H1 (cell line): ENCODE measurements around the gene SERPINA12. TPM values are rescaled to one million over a fixed set of nuclear protein-coding genes. Genes with fewer than 3 reads are reported as not detected.

ENCODE experiments used
- CTCF ChIA-PET: fragments of 300-600 bp; sonication (Branson Sonifier 250); formaldehyde crosslinking; loops from one replicate; lab custom pipeline; 2021; ENCODE audit not compliant: partially characterized antibody; lab: Charles Lee
- POLR2A ChIA-PET: fragments of 300-600 bp; sonication (Branson Sonifier 250); formaldehyde crosslinking; loops from one replicate; lab custom pipeline; 2021; ENCODE audit warnings: inconsistent platforms; ENCODE audit not compliant: partially characterized antibody; lab: Charles Lee
- DNase-seq, 2 experiments: peaks; one replicate each; pipeline versions ENCODE4 v3.0.0 to v3.0.0-alpha.2; 2010 to 2022; ENCODE audit warnings: low spot score in 2 of 2, low read depth in 1 of 2, mixed read lengths in 1 of 2
- FAIRE-seq: peaks from 2 replicates; lab custom pipeline; 2011; peaks lifted over from hg19 to GRCh38; lab: Jason Lieb, UNC
- H2AFZ ChIP-seq: 2 replicates; pipeline ENCODE4 v1.8.1; 2012; ENCODE audit warnings: low read length, inconsistent platforms
- H2AK5ac ChIP-seq: 2 replicates; pipeline ENCODE4 v1.6.1; 2013; ENCODE audit warnings: low read depth, low read length
- H2BK120ac ChIP-seq: replicated peaks from 2 replicates; pipeline ENCODE3; 2013; ENCODE audit warnings: low read depth, low read length, inconsistent platforms
- H2BK12ac ChIP-seq: 2 replicates; pipeline ENCODE4 v1.6.1; 2013; ENCODE audit warnings: low read depth, low read length
- H2BK15ac ChIP-seq: 2 replicates; pipeline ENCODE4 v1.6.1; 2013; ENCODE audit warnings: low read length
- H2BK20ac ChIP-seq: 2 replicates; pipeline ENCODE4 v1.6.1; 2013; ENCODE audit warnings: low read length
- H2BK5ac ChIP-seq: 2 replicates; pipeline ENCODE4 v1.6.1; 2013; ENCODE audit warnings: low read depth, low read length
- H3K14ac ChIP-seq: 2 replicates; pipeline ENCODE4 v1.6.1; 2013; ENCODE audit warnings: inconsistent platforms; ENCODE audit not compliant: insufficient read length
- H3K18ac ChIP-seq: 2 replicates; pipeline ENCODE4 v1.6.1; 2013; ENCODE audit warnings: low read length; ENCODE audit errors: extremely low read depth
- H3K23ac ChIP-seq: 2 replicates; pipeline ENCODE4 v1.6.1; 2013; ENCODE audit warnings: inconsistent platforms; ENCODE audit not compliant: insufficient read length
- H3K23me2 ChIP-seq: 2 replicates; pipeline ENCODE4 v1.6.1; 2013; ENCODE audit warnings: low read depth, low read length
- H3K27ac ChIP-seq: 2 replicates; pipeline ENCODE4 v1.6.1; 2011; ENCODE audit warnings: low read depth, low read length, inconsistent platforms
- H3K27me3 ChIP-seq, 4 experiments: replicated peaks in 1 of 4; 1 replicate in 1 of 4; 2 replicates in 3 of 4; pipeline versions ENCODE4 v1.6.1 to v1.8.1; 2011 to 2013; ENCODE audit warnings: low read length in 3 of 4, mild to moderate bottlenecking in 3 of 4, inconsistent platforms in 2 of 4, mixed read lengths in 2 of 4, moderate library complexity in 1 of 4; ENCODE audit not compliant: control insufficient read depth in 3 of 4, insufficient read depth in 3 of 4; ENCODE audit errors: extremely low read depth in 1 of 4
- H3K36me3 ChIP-seq, 4 experiments: 2 replicates each; pipeline versions ENCODE4 v1.6.1 to v1.8.1; 2011 to 2013; ENCODE audit warnings: mild to moderate bottlenecking in 4 of 4, low read length in 3 of 4, moderate library complexity in 2 of 4, control low read depth in 1 of 4, inconsistent platforms in 1 of 4; ENCODE audit not compliant: insufficient read depth in 4 of 4, control insufficient read depth in 2 of 4
- H3K4ac ChIP-seq: replicated peaks from 2 replicates; pipeline ENCODE3; 2013; ENCODE audit warnings: low read length, low read depth, mixed read lengths, inconsistent platforms; ENCODE audit not compliant: insufficient read length
- H3K4me1 ChIP-seq, 4 experiments: replicated peaks in 1 of 4; 1 replicate in 1 of 4; 2 replicates in 3 of 4; pipeline versions ENCODE4 v1.6.1 to v1.8.1; 2011 to 2013; ENCODE audit warnings: low read length in 3 of 4, inconsistent platforms in 2 of 4, mixed read lengths in 1 of 4; ENCODE audit not compliant: insufficient read depth in 4 of 4, control insufficient read depth in 3 of 4
- H3K4me2 ChIP-seq, 2 experiments: 2 replicates each; pipeline versions ENCODE4 v1.6.1 to v1.8.1; 2011 to 2013; ENCODE audit warnings: low read depth in 2 of 2, low read length in 2 of 2, control low read depth in 1 of 2, inconsistent platforms in 1 of 2, mild to moderate bottlenecking in 1 of 2; ENCODE audit not compliant: insufficient read depth in 1 of 2
- H3K4me3 ChIP-seq, 4 experiments: fragments of 200-600, 300-600 bp in 1 of 4; sonication (generic), shearing (Covaris generic), sonication (Bioruptor Twin) in 1 of 4; 2 replicates each; pipeline versions ENCODE4 v1.5.1 to v1.8.1; 2011 to 2016; ENCODE audit warnings: low read length in 4 of 4, low read depth in 3 of 4, control low read depth in 2 of 4, inconsistent platforms in 2 of 4, mild to moderate bottlenecking in 2 of 4, mixed read lengths in 1 of 4, moderate library complexity in 1 of 4; ENCODE audit not compliant: insufficient read depth in 2 of 4; ENCODE audit errors: extremely low read depth in 1 of 4
- H3K56ac ChIP-seq: replicated peaks from 2 replicates; pipeline ENCODE3; 2013; ENCODE audit warnings: low read depth, mild to moderate bottlenecking, mixed read lengths, low read length, inconsistent platforms; ENCODE audit not compliant: insufficient read length
- H3K79me1 ChIP-seq: 2 replicates; pipeline ENCODE4 v1.6.1; 2013; ENCODE audit warnings: low read depth, low read length, control low read depth
- H3K79me2 ChIP-seq, 2 experiments: 2 replicates each; pipeline versions ENCODE4 v1.6.1 to v1.8.1; 2012 to 2013; ENCODE audit warnings: low read length in 2 of 2, mild to moderate bottlenecking in 2 of 2, inconsistent platforms in 1 of 2; ENCODE audit not compliant: insufficient read depth in 2 of 2, control insufficient read depth in 1 of 2
- H3K9ac ChIP-seq, 4 experiments: replicated peaks in 1 of 4; 1 replicate in 1 of 4; 2 replicates in 3 of 4; pipeline versions ENCODE4 v1.6.1 to v1.8.1; 2011 to 2013; ENCODE audit warnings: low read depth in 3 of 4, low read length in 3 of 4, control low read depth in 2 of 4, mild to moderate bottlenecking in 2 of 4, moderate library complexity in 2 of 4, inconsistent platforms in 1 of 4; ENCODE audit errors: extremely low read depth in 1 of 4
- H3K9me3 ChIP-seq, 2 experiments: 2 replicates each; pipeline versions ENCODE4 v1.6.1 to v1.8.1; 2012 to 2013; ENCODE audit warnings: mild to moderate bottlenecking in 2 of 2, moderate library complexity in 2 of 2, control low read depth in 1 of 2, inconsistent platforms in 1 of 2, low read depth in 1 of 2, low read length in 1 of 2, mixed read lengths in 1 of 2; ENCODE audit not compliant: insufficient read depth in 2 of 2
- H4K20me1 ChIP-seq, 2 experiments: replicated peaks in 1 of 2; 2 replicates each; pipeline versions ENCODE3 to v1.8.1; 2011 to 2013; ENCODE audit warnings: inconsistent platforms in 2 of 2, low read length in 2 of 2, mild to moderate bottlenecking in 1 of 2; ENCODE audit not compliant: insufficient read depth in 2 of 2, control insufficient read depth in 1 of 2
- H4K5ac ChIP-seq: 2 replicates; pipeline ENCODE4 v1.6.1; 2013; ENCODE audit warnings: low read length, low read depth, mixed read lengths, inconsistent platforms; ENCODE audit not compliant: insufficient read length
- H4K8ac ChIP-seq: 2 replicates; pipeline ENCODE4 v1.8.0; 2013; ENCODE audit warnings: mild to moderate bottlenecking, moderate library complexity, low read length, inconsistent platforms; ENCODE audit not compliant: insufficient read depth; ENCODE audit errors: extremely low read depth
- H4K91ac ChIP-seq: replicated peaks from 2 replicates; pipeline ENCODE3; 2013; ENCODE audit warnings: low read length, mixed read lengths, inconsistent platforms; ENCODE audit not compliant: insufficient read length
- BCL11A ChIP-seq, 2 experiments: IDR thresholded peaks; one replicate each; pipeline ENCODE4 v1.6.1; 2011; ENCODE audit warnings: low read depth in 2 of 2, low read length in 2 of 2, mild to moderate bottlenecking in 2 of 2
- BRCA1 ChIP-seq: IDR thresholded peaks from 2 replicates; pipeline ENCODE4 v1.6.1; 2012; ENCODE audit warnings: low read depth, low read length, improper control_type of control experiment
- CBX5 ChIP-seq: fragments of 300-800, 300-1000 bp; sonication (generic); IDR thresholded peaks from 2 replicates; pipeline ENCODE4 v1.7.1; 2016; ENCODE audit warnings: antibody characterized with exemption, low read length, low read depth
- CTBP2 ChIP-seq: IDR thresholded peaks from 2 replicates; pipeline ENCODE4 v1.7.0; 2011; ENCODE audit warnings: borderline replicate concordance, mild to moderate bottlenecking, moderate library complexity, mixed read lengths, low read length; ENCODE audit not compliant: insufficient read depth, insufficient read length
- JUN ChIP-seq: IDR thresholded peaks from 2 replicates; pipeline ENCODE4 v1.6.1; 2011; ENCODE audit warnings: low read depth, mild to moderate bottlenecking, improper control_type of control experiment, low read length
- RNF2 ChIP-seq: fragments of 200-900, 300-1000 bp; sonication (generic); IDR thresholded peaks from 2 replicates; pipeline ENCODE4 v1.7.1; 2016; ENCODE audit warnings: borderline replicate concordance, low read depth, mild to moderate bottlenecking, antibody characterized with exemption, low read length; ENCODE audit not compliant: poor library complexity, severe bottlenecking; ENCODE audit errors: missing control alignments
- RXRA ChIP-seq: IDR thresholded peaks from 2 replicates; pipeline ENCODE4 v1.6.1; 2011; ENCODE audit warnings: low read depth, mild to moderate bottlenecking, low read length, moderate library complexity; ENCODE audit not compliant: insufficient read depth
- SIN3A ChIP-seq, 2 experiments: IDR thresholded peaks in 1 of 2; conservative IDR thresholded peaks in 1 of 2; 2 replicates each; pipeline ENCODE4 v1.6.1; 2011 to 2012; ENCODE audit warnings: low read length in 2 of 2, improper control_type of control experiment in 1 of 2, low read depth in 1 of 2, mild to moderate bottlenecking in 1 of 2
- SP2 ChIP-seq: IDR thresholded peaks from 2 replicates; pipeline ENCODE4 v1.6.1; 2012; ENCODE audit warnings: mild to moderate bottlenecking, low read length, inconsistent platforms
- TCF12 ChIP-seq: IDR thresholded peaks from 2 replicates; pipeline ENCODE4 v1.6.1; 2011; ENCODE audit warnings: low read depth, mild to moderate bottlenecking, low read length
- WGBS, 2 experiments: shearing (Covaris generic) in 1 of 2; methylation state at CpG; one replicate each; pipeline versions ENCODE4 v1.1.6 to v1.1.7; 2013 to 2015; ENCODE audit warnings: low lambda C conversion rate in 2 of 2, mixed read lengths in 2 of 2, inconsistent platforms in 1 of 2, low coverage in 1 of 2, missing lambda C conversion rate in 1 of 2; ENCODE audit not compliant: insufficient replicate concordance in 2 of 2, insufficient coverage in 1 of 2, insufficient read length in 1 of 2; ENCODE audit errors: extremely low coverage in 1 of 2, missing lambda C conversion rate in 1 of 2; 5-methylcytosine and 5-hydroxymethylcytosine counted together
- polyA plus RNA-seq, 7 experiments: library from polyadenylated mRNA; depleted of rRNA in 3 of 7; stranded (reverse) in 5 of 7; unstranded in 2 of 7; fragments of >200 nt in 5 of 7; fragments of 200-250 nt in 2 of 7; gene quantifications; 1 replicate in 5 of 7; 2 replicates in 1 of 7; 4 replicates in 1 of 7; pipeline versions ENCODE4 v1.2.1 to v1.2.3, GENCODE V29; 2011 to 2013; ENCODE audit warnings: missing spikeins in 2 of 7, mixed read lengths in 2 of 7
- total RNA-seq: library from RNA; stranded (reverse); fragmentation: NEBNext Ultra II Directional; extraction: Animal tissue kit (Norgen Biotek cat#: 25700); gene quantifications from 2 replicates; pipeline ENCODE4 v1.2.1, GENCODE V29; 2021

Gene SERPINA12
- total and polyA plus RNA-seq, 2 of the 8 experiments (the other 6 are each of a cell fraction or from before 2014, with no cell fraction given) = not detected

DNA sequence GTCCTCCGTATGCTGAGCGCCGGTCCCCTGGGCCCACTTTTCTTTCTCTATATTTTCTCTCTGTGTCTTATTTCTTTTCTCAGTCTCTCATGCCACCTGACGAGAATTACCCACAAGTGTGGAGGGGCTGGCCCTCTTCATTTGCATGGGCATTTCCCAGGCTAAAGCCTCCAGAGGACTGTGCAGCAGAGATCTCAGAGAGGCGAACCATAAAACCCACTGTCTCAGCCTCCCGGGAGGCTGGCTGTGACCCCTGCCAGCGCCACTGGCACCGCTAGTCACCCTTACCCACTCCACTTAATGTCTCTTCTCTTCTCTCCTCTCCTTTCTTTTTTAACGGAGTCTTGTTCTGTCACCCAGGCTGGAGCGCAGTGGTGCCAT, 26.2 kb downstream of the SERPINA12 start:
- Histone ChIP-seq H4K91ac (no peak overlapping the region), H3K79me2 (no peaks in the 10 kb centered on the region), H2BK15ac (no peak overlapping the region), H3K9ac (no peak overlapping the region), H2BK12ac (no peak overlapping the region), H2BK5ac (no peak overlapping the region), H3K23me2 (peaks cover 3% of the 10 kb centered on the region; the same call in 1 of the 2 replicates), H3K18ac (no peak overlapping the region), H4K5ac (no peak overlapping the region), H3K56ac (no peak overlapping the region)
- FAIRE-seq = no peak
- POLR2A ChIA-PET = no interaction called here
- TF ChIP-seq JUN (no peak), TCF12 (no peak), CBX5 (no peak), BRCA1 (no peak), SP2 (no peak), RNF2 (no peak), RXRA (no peak), SIN3A (conservative IDR thresholded peaks at IDR 0.05 in 1 of 2, IDR thresholded peaks at IDR 0.05 in 1 of 2; ENCODE audit: low read depth in 1 of 2, low read length in 2 of 2) (no peak), CTBP2 (no peak), BCL11A (IDR thresholded peaks at IDR 0.05; ENCODE audit: low read depth in 2 of 2, low read length in 2 of 2) (no peak)
- TF ChIP-seq, all 59 proteins: peak for 0
- Histone ChIP-seq H2AK5ac (no peak overlapping the region), H3K4me1 (peaks cover 0 to 14% (median 11%) of the 10 kb centered on the region in 4 experiments; a peak in 6 of 7 replicates), H3K9me3 (peaks cover 8 to 13% of the 10 kb centered on the region in 2 experiments), H3K14ac (no peak overlapping the region), H3K4ac (no peak overlapping the region), H3K27me3 (no peaks in the 10 kb centered on the region; a peak in 1 of 7 replicates), H4K20me1 (no peaks in the 10 kb centered on the region), H3K23ac (no peak overlapping the region), H4K8ac (no peak overlapping the region), H3K4me2 (no peak overlapping the region), H3K4me3 (no peak overlapping the region), H3K36me3 (no peaks in the 10 kb centered on the region), H2BK120ac (no peak overlapping the region), H2AFZ (no peak overlapping the region), H3K27ac (no peak overlapping the region), H2BK20ac (no peak overlapping the region), H3K79me1 (no peaks in the 10 kb centered on the region)
- no peak for DNase-seq
- CTCF ChIA-PET = no interaction called here
- WGBS, 2 experiments = 94% methylated on average over 10 of the region's 10 CpGs; no CpG with 5 or more reads in 1 of the 2 experiments
